ENCODE data around the gene SASH1. TPM values are rescaled to one million over a fixed set of nuclear protein-coding genes. Genes with fewer than 3 reads are reported as not detected.

The SASH1 gene
- polyA plus RNA-seq, 1 experiment, result 32.2 TPM

- ChIA-PET POLR2A (no interaction called here), CTCF (no interaction called here)
- H3K27me3 ChIP-seq (ENCODE audit: control insufficient read depth, insufficient read depth, low read length), result no peaks in the 10 kb centered on the region
- TF ChIP-seq CTCF (IDR thresholded peaks at IDR 0.05; ENCODE audit: insufficient read depth, low read depth, low read length), result no peak
- no peak for DNase-seq (ENCODE audit: low read depth)
- H3K4me3 ChIP-seq (ENCODE audit: low read depth, low read length), result no peak overlapping the region
- no peaks in the 10 kb centered on the region for H3K36me3 ChIP-seq (ENCODE audit: control insufficient read depth, insufficient read depth, low read length)
These were observed 35.2 kb upstream of the SASH1 start for GRCh38 chr6:148307405-148307804.

GRCh38 chr6:148309301-148309700 is 33.3 kb upstream of the SASH1 start:
- H3K27me3 ChIP-seq (ENCODE audit: control insufficient read depth, insufficient read depth, low read length), result no peaks in the 10 kb centered on the region
- no peak for TF ChIP-seq CTCF (IDR thresholded peaks at IDR 0.05; ENCODE audit: insufficient read depth, low read depth, low read length)
- no peak for DNase-seq (ENCODE audit: low read depth)
- ChIA-PET POLR2A (no interaction called here), CTCF (no interaction called here)
- H3K36me3 ChIP-seq (ENCODE audit: control insufficient read depth, insufficient read depth, low read length), result no peaks in the 10 kb centered on the region
- H3K4me3 ChIP-seq (ENCODE audit: low read depth, low read length), result no peak overlapping the region

- Histone ChIP-seq H3K36me3 (ENCODE audit: control insufficient read depth, insufficient read depth, low read length) (no peaks in the 10 kb centered on the region), H3K27me3 (ENCODE audit: control insufficient read depth, insufficient read depth, low read length) (no peaks in the 10 kb centered on the region), H3K4me3 (ENCODE audit: low read depth, low read length) (no peak overlapping the region)
- DNase-seq (ENCODE audit: low read depth), result no peak
- no peak for TF ChIP-seq CTCF (IDR thresholded peaks at IDR 0.05; ENCODE audit: insufficient read depth, low read depth, low read length)
- CTCF ChIA-PET, result interaction anchor here (1.8 kb wide), 1 partner anchor 12 kb away, joined by 7 read pairs; no protein-coding TSS in a partner anchor
- POLR2A ChIA-PET, result no interaction called here
These were observed 30.5 kb upstream of the SASH1 start for GRCh38 chr6:148311966-148312669.

- no peak for TF ChIP-seq CTCF (IDR thresholded peaks at IDR 0.05; ENCODE audit: insufficient read depth, low read depth, low read length)
- ChIA-PET CTCF (interaction anchor here (0.6 to 1.1 kb wide), 3 partner anchors 11 to 94 kb away, joined by 3 read pairs; no protein-coding TSS in a partner anchor), POLR2A (no interaction called here)
- Histone ChIP-seq H3K36me3 (ENCODE audit: control insufficient read depth, insufficient read depth, low read length) (no peaks in the 10 kb centered on the region), H3K27me3 (ENCODE audit: control insufficient read depth, insufficient read depth, low read length) (no peaks in the 10 kb centered on the region), H3K4me3 (ENCODE audit: low read depth, low read length) (no peak overlapping the region)
- no peak for DNase-seq (ENCODE audit: low read depth)
These were observed 29.1 kb upstream of the SASH1 start for GRCh38 chr6:148313488-148313887.

- ChIA-PET CTCF (interaction anchor here (0.7 to 1.8 kb wide), 4 partner anchors 8 to 810 kb away, joined by 3 to 4 read pairs (median 3); no protein-coding TSS in a partner anchor), POLR2A (no interaction called here)
- Histone ChIP-seq H3K27me3 (ENCODE audit: control insufficient read depth, insufficient read depth, low read length) (no peaks in the 10 kb centered on the region), H3K36me3 (ENCODE audit: control insufficient read depth, insufficient read depth, low read length) (no peaks in the 10 kb centered on the region; the same call in 1 of the 2 replicates), H3K4me3 (ENCODE audit: low read depth, low read length) (no peak overlapping the region)
- TF ChIP-seq CTCF (IDR thresholded peaks at IDR 0.05; ENCODE audit: insufficient read depth, low read depth, low read length), result no peak
- no peak for DNase-seq (ENCODE audit: low read depth)
These were observed 26.3 kb upstream of the SASH1 start for GRCh38 chr6:148316308-148316707.

All from BJ (cell line).